OCI-LY3 (cell line): Measurements from ENCODE around the gene VAV2.

Experiments used
- H2AFZ ChIP-seq: fragments of 200-600, 300-600 bp; shearing (Covaris generic); 2 replicates; pipeline ENCODE4 v1.6.0; 2014; ENCODE audit warnings: antibody characterized with exemption, low read depth, low read length
- H3K27ac ChIP-seq: fragments of 200-600, 300-600 bp; sonication (generic); 2 replicates; pipeline ENCODE4 v1.5.1; 2014; ENCODE audit warnings: mild to moderate bottlenecking, low read length, moderate library complexity, mixed read lengths
- H3K27me3 ChIP-seq: fragments of 200-600, 300-600 bp; sonication (generic); 2 replicates; pipeline ENCODE4 v1.6.1; 2014; ENCODE audit warnings: low read depth, low read length, mixed read lengths
- H3K36me3 ChIP-seq: fragments of 200-600, 300-600 bp; sonication (generic); replicated peaks from 2 replicates; pipeline ENCODE3; 2014; ENCODE audit warnings: low read depth, low read length, mixed read lengths
- H3K4me1 ChIP-seq: fragments of 300-600, 200-600 bp; sonication (generic); 2 replicates; pipeline ENCODE4 v1.6.1; 2014; ENCODE audit warnings: low read length, mixed read lengths
- H3K4me2 ChIP-seq: fragments of 200-600, 300-600 bp; sonication (generic); 2 replicates; pipeline ENCODE4 v1.6.1; 2014; ENCODE audit warnings: low read length, mixed read lengths
- H3K4me3 ChIP-seq: fragments of 300-600, 200-600 bp; sonication (generic); 2 replicates; pipeline ENCODE4 v1.5.1; 2014; ENCODE audit warnings: antibody characterized with exemption, mild to moderate bottlenecking, low read length, moderate library complexity
- H3K79me2 ChIP-seq: fragments of 300-600, 200-600 bp; shearing (Covaris generic); 2 replicates; pipeline ENCODE4 v1.6.1; 2014; ENCODE audit warnings: mild to moderate bottlenecking, low read length, mixed read lengths
- H3K9ac ChIP-seq: fragments of 300-600, 200-600 bp; shearing (Covaris generic); 2 replicates; pipeline ENCODE4 v1.6.0; 2014; ENCODE audit warnings: mild to moderate bottlenecking, low read length, moderate library complexity
- H3K9me3 ChIP-seq: fragments of 200-600, 300-600 bp; shearing (Covaris generic); 2 replicates; pipeline ENCODE4 v1.6.1; 2014; ENCODE audit warnings: low read length, mixed read lengths; ENCODE audit not compliant: insufficient read depth
- H4K20me1 ChIP-seq: fragments of 200-600, 300-600 bp; sonication (generic); 2 replicates; pipeline ENCODE4 v1.6.1; 2016; ENCODE audit warnings: low read length, mixed read lengths; ENCODE audit not compliant: insufficient read depth
- CTCF ChIP-seq: fragments of 200-600, 300-600 bp; sonication (generic); IDR thresholded peaks from 2 replicates; pipeline ENCODE4 v1.5.1; 2014; ENCODE audit warnings: antibody characterized with exemption, low read length, low read depth
- EZH2phosphoT487 ChIP-seq: fragments of 200-600 bp; shearing (Covaris generic); IDR thresholded peaks from 2 replicates; pipeline ENCODE4 v1.6.1; 2018; ENCODE audit warnings: antibody characterized with exemption, mixed run types, low read depth

The VAV2 gene

DNA sequence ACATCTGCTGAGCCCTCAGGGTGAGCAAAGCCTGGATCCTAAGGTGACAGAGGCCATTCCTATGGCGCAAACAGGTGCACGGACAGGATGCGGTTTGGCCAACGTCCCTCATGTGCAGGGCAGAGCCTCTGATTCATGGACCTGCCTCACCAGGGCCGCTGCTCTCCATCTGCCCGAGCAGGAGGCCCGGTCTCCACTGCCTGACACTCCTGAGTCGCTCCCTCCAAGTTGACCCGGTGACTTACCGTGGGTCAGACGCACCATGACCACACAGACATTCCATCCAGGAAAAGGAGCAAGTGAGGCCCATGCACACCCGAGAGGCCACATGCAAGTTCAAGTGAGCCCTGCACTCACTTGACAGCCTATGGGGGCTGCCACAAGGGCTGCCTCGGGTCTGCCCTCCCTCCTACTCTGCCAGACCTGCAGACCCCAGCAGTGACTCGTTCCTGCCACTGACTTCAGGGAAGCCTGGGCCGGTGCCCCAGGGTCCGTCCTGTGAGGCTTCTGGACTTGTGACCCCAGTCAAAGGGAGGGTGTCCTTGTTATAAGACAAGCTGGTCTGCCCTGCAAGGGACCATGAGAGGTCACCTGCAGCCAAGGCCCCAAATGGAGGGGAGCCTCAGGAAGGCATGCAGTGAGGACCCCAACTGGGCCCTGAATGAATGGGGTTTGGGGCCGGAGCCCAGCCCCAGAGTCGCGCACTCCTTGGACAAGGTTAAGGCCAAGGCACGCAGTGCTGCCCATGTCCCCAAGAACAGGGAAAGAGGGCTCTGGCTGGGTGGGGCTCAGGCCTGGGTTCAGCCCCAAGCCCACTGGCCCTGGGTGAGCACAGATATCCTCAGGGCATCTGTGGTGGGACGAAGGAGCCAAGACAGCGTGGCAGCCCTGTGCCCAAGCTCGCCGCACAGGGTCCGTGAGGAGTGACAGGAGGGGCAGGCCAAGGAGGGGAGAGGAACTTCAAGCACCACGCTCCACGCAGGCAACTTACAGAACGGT, 43.2 kb upstream of the VAV2 start:
- H3K4me1 ChIP-seq, result no peaks in the 10 kb centered on the region
- H3K27me3 ChIP-seq, result no peaks in the 10 kb centered on the region
- no peaks in the 10 kb centered on the region for H4K20me1 ChIP-seq
- no peak overlapping the region for H3K9ac ChIP-seq
- H3K9me3 ChIP-seq, result no peaks in the 10 kb centered on the region
- peaks cover 33% of the 10 kb centered on the region for H3K36me3 ChIP-seq
- no peak overlapping the region for H2AFZ ChIP-seq
- no peaks in the 10 kb centered on the region for H3K79me2 ChIP-seq
- no peak overlapping the region for H3K4me3 ChIP-seq
- TF ChIP-seq EZH2phosphoT487, result no peak
- TF ChIP-seq CTCF, result no peak
- H3K4me2 ChIP-seq, result no peak overlapping the region
- no peak overlapping the region for H3K27ac ChIP-seq

DNA sequence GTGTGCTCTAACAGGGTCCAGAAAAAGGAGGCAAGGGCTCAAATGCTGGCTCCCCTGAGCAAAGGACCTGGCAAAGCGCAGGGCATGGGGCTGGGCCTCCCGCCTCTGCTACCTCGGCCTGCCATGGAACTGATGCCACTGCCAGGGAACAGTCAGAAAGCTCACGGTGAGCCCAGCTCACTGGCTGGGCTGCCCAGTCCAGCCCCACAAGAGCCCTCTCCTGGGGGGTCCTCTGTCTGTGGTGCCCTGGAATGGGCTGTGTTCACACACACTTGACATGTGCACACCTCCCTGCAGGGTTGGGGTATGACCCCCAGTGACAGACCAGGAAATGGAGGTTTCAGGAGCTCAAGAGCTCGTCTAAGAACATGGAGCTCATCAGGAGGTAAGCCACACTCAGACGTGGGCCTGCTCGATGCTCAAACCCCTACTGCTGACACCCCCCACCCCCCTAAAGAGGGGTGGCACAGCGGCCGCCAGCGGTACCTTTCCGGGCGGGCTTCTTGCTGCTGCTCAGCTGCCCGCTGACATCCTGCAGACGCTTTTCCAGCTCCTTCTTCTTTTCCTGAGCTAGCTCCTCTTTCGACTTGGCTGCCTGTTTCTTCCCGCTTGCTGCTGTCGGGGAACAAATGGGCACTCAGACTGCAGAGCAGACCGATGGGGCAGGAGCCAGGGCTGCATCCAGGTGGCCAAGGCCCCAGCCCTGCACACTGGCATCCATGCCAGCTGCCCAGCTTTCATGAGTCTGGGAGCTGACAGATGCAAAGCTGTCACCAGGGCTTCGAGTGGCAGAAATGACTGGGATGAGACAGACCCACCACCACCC, 42.3 kb upstream of the VAV2 start:
- no peaks in the 10 kb centered on the region for H3K27me3 ChIP-seq

DNA sequence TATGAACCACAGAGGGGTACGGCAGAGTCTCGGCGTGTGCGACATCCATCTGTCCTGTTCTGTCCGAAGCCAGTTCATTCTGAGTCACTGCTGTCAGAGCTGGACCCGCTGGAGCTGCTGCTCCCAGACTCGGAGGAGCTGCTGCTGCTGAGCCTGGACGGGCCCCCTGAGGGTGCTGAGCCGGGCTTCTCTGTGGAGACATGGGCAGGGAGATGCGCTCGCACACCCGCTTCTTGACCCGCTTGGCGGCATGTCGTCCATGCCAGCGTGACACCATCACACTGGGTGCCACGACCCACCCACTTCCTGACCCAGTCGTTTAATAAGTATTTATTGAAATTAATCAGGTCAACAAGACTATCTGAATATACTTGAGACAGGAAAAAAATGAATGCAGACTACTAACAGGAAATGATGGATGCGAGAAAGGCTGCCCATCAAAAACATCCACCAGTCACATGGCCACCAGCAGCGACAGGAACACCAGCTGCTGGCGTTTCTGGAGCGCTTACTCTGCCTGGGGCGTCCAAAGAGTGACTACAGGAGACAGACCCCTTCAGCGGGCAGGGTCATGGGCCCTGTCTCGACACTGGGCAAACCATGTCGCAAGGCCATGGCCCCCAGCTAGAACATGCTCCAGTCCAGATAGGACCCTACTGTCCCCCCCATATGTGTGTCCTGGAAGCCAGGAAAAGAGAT, 41.5 kb upstream of the VAV2 start:
- Histone ChIP-seq H4K20me1 (0 out of 2 replicates have a peak, but pooled peaks cover 1% of the 10 kb centered on the region), H3K27ac (no peak overlapping the region), H3K4me3 (no peak overlapping the region), H3K9me3 (no peaks in the 10 kb centered on the region), H3K4me2 (no peak overlapping the region), H3K9ac (no peak overlapping the region), H3K79me2 (no peaks in the 10 kb centered on the region), H3K27me3 (no peaks in the 10 kb centered on the region), H2AFZ (no peak overlapping the region), H3K36me3 (peaks cover 26% of the 10 kb centered on the region), H3K4me1 (no peaks in the 10 kb centered on the region)
- TF ChIP-seq CTCF (no peak), EZH2phosphoT487 (no peak)

More for the DNA sequence above, 42.3 kb upstream of the VAV2 start:
- H3K4me3 ChIP-seq, result no peak overlapping the region
- H3K36me3 ChIP-seq, result peaks cover 30% of the 10 kb centered on the region
- no peak overlapping the region for H3K4me2 ChIP-seq
- no peak for TF ChIP-seq EZH2phosphoT487
- TF ChIP-seq CTCF, result no peak
- H2AFZ ChIP-seq, result no peak overlapping the region
- H3K9ac ChIP-seq, result no peak overlapping the region
- H4K20me1 ChIP-seq, result no peaks in the 10 kb centered on the region
- H3K9me3 ChIP-seq, result no peaks in the 10 kb centered on the region
- H3K79me2 ChIP-seq, result no peaks in the 10 kb centered on the region
- no peaks in the 10 kb centered on the region for H3K4me1 ChIP-seq
- no peak overlapping the region for H3K27ac ChIP-seq
